ENCODE results near the gene GPR152. TPM values are rescaled to one million over a fixed set of nuclear protein-coding genes. Genes with fewer than 3 reads are reported as not detected.

GPR152 gene
- polyA plus RNA-seq, 3 donors = not detected

DNA sequence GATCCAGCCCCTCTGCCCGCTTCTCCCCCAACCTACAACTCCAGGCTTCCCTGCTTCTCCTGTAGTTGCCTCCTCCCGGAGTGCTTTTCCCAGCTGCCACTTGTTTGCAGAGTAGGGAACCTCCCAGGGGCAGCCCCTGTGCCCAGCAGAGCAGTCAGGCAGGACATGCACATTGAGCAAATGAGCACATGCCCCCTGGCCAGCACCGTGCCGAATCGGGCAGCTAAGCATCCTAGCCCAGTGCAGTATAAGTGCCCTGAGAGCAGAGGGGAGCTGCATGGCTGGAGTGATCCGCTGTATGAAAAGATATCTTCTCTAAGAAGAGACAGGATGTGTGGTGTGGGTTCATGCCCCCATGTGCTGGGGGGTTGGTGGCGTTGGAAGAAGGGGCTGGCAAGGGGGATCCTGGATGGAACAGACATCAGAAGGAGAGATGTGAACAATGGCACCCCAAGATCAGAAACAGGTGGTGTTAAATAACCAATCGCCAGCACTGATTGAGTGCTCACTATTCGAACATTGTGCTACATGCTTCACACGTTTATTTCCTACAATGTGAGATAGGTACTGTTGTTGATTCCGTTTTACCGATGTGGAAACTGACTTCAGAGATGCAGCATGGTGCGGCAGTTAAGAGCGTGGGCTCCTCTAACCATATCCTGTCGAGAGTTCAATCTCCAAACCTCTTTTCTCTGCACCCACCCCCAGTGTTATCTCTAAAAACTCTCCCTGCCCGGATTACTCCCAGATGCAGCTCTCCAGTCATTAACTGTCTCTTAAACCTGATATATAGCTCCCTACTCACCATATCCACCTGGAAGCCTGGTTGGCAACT is 31.5 kb upstream of the GPR152 start:
- peaks cover 0 to 7% (median 2%) of the 10 kb centered on the region in 7 donors for H3K9me3 Mint-ChIP-seq
- Histone ChIP-seq H3K9ac (ENCODE audit: insufficient read depth, low read length, poor library complexity, severe bottlenecking) (no peak overlapping the region), H3K27ac (ENCODE audit: low read depth in 1 of 2, low read length in 2 of 2) (peak overlapping the region in 1 of 2 donors; percentile 36), H3K4me2 (replicated peaks; ENCODE audit: extremely low read depth, low read length, poor library complexity, severe bottlenecking) (peak overlapping the region; percentile 62), H4K20me1 (ENCODE audit: insufficient read depth, low read length) (peaks cover 51% of the 10 kb centered on the region), H3K36me3 (replicated peaks in 1 of 2; ENCODE audit: control insufficient read depth in 1 of 2, insufficient read depth in 2 of 2, low read length in 2 of 2) (peaks cover 14 to 27% of the 10 kb centered on the region in 2 donors), H2AFZ (ENCODE audit: insufficient read depth, low read depth, low read length, poor library complexity, severe bottlenecking) (no peak overlapping the region), H3K27me3 (ENCODE audit: control insufficient read depth in 2 of 2, insufficient read depth in 2 of 2, low read length in 2 of 2) (no peaks in the 10 kb centered on the region), H3K4me3 (replicated peaks in 1 of 3; ENCODE audit: low read depth in 2 of 3, low read length in 3 of 3) (peak overlapping the region in 1 of 3 experiments; percentile 80), H3K9me3 (replicated peaks in 1 of 2; ENCODE audit: control insufficient read depth in 1 of 2, insufficient read depth in 1 of 2, low read length in 2 of 2) (no peaks in the 10 kb centered on the region), H3K4me1 (ENCODE audit: control insufficient read depth in 1 of 2, insufficient read depth in 2 of 2, low read length in 2 of 2) (peaks cover 44 to 48% of the 10 kb centered on the region in 2 donors), H3K79me2 (ENCODE audit: insufficient read depth, low read length) (peaks cover 40% of the 10 kb centered on the region)
- DNase-seq = no peak
- peaks cover 2 to 3% (median 2%) of the 10 kb centered on the region in 3 donors for H3K27me3 Mint-ChIP-seq (ENCODE audit: low read depth in 3 of 3)
- 88% methylated on average over 11 of the region's 16 CpGs for WGBS (ENCODE audit: insufficient coverage)
- peaks cover 31% of the 10 kb centered on the region in 2 donors for H3K36me3 Mint-ChIP-seq
- peak overlapping the region; percentile 88 for H3K4me3 Mint-ChIP-seq
- peak overlapping the region; percentile 59 to 91 (median 88) for H3K27ac Mint-ChIP-seq
- intact Hi-C loops (cut with micrococcal nuclease) = loop anchor here in 1 of 2 donors (1.0 kb wide), 1 partner anchor 22 kb away; no protein-coding TSS in a partner anchor
- H3K4me1 Mint-ChIP-seq = peaks cover 40% of the 10 kb centered on the region
- TF ChIP-seq CTCF (IDR thresholded peaks at IDR 0.05) = no peak

DNA sequence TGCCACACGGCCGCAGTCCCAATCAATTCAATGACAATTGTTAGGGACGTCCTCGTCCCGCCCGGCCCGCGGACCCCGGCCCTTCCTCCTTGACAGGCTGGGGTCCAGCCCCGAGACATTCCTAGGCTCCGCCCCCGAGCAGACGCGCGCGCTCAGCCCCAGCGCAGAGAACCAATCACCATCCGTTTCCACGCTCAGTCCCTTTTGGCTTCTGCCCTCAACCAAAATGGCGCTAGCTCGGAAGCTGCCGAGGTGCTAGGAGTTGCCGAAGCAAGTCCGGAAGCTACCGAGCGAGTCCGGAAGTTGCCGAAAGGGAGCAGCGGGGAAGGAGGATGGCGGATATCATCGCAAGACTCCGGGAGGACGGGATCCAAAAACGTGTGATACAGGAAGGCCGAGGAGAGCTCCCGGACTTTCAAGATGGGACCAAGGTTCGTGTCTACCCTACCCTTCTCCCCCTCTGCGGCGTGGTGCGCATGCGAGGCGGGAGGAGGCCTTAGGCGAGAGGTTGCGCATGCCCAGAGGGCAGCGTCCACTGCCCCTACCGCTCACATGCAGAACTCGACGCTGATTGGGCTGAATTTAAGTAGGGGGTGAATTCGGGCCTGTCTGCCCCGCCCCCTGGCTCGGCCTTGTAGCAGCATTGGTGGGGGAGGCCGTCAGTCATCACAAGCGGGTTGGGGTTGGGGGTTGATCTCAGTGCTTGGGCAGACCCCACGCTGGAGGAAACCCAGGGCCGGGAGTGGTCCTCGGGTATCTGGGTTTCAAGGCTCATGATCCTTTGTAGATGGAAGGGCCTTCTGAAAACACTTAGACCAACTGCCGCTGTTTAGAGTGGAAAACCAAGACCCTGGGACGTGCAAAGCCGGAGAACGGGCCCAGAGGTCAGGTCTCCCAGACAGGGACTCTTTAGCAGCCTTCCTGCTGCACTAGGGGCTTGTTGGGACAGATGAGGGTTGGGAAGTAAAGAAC is 30.6 kb upstream of the GPR152 start, which contains the start of gene AIP:
TSS of gene AIP (plus strand) at position 200 of the 972 bp plus-strand sequence. CDS start at position 333, 133 bp downstream.
- H2AFZ ChIP-seq (ENCODE audit: insufficient read depth, low read depth, low read length, poor library complexity, severe bottlenecking) = peak within 1 kb of the TSS; percentile 86
- Mint-ChIP-seq H3K27ac (peak within 1 kb of the TSS; percentile 94 to 99 (median 97)), H3K27me3 (ENCODE audit: low read depth in 3 of 3) (peaks cover 2 to 8% (median 2%) of the 10 kb centered on the region in 3 donors), H3K4me3 (peak within 1 kb of the TSS; percentile 88 to 94), H3K36me3 (peaks cover 21 to 22% of the 10 kb centered on the region in 2 donors), H3K4me1 (peaks cover 40% of the 10 kb centered on the region), H3K9me3 (peaks cover 0 to 7% (median 2%) of the 10 kb centered on the region in 7 donors)
- H3K4me2 ChIP-seq (replicated peaks; ENCODE audit: extremely low read depth, low read length, poor library complexity, severe bottlenecking) = peak within 1 kb of the TSS; percentile 62
- H3K27me3 ChIP-seq (ENCODE audit: control insufficient read depth in 2 of 2, insufficient read depth in 2 of 2, low read length in 2 of 2) = no peaks in the 10 kb centered on the region
- H3K4me1 ChIP-seq (ENCODE audit: control insufficient read depth in 1 of 2, insufficient read depth in 2 of 2, low read length in 2 of 2) = peaks cover 44 to 48% of the 10 kb centered on the region in 2 donors
- 7% methylated on average over 49 of the region's 60 CpGs for WGBS (ENCODE audit: insufficient coverage)
- peak within 1 kb of the TSS; percentile 62 for H3K9ac ChIP-seq (ENCODE audit: insufficient read depth, low read length, poor library complexity, severe bottlenecking)
- no peak for TF ChIP-seq CTCF (IDR thresholded peaks at IDR 0.05)
- H3K27ac ChIP-seq (ENCODE audit: low read depth in 1 of 2, low read length in 2 of 2) = peak within 1 kb of the TSS; percentile 83 to 93
- peaks cover 7 to 19% of the 10 kb centered on the region in 2 donors for H3K36me3 ChIP-seq (replicated peaks in 1 of 2; ENCODE audit: control insufficient read depth in 1 of 2, insufficient read depth in 2 of 2, low read length in 2 of 2)
- H3K9me3 ChIP-seq (replicated peaks in 1 of 2; ENCODE audit: control insufficient read depth in 1 of 2, insufficient read depth in 1 of 2, low read length in 2 of 2) = no peaks in the 10 kb centered on the region
- intact Hi-C loops (cut with micrococcal nuclease) = loop anchor here in 1 of 2 donors (1.0 kb wide), 1 partner anchor 23 kb away; no protein-coding TSS in a partner anchor
- H3K4me3 ChIP-seq (replicated peaks in 1 of 3; ENCODE audit: low read depth in 2 of 3, low read length in 3 of 3) = peak within 1 kb of the TSS; percentile 28 to 80 (median 34)
- peaks cover 42% of the 10 kb centered on the region for H4K20me1 ChIP-seq (ENCODE audit: insufficient read depth, low read length)
- peak; percentile 98 for DNase-seq
- peaks cover 39% of the 10 kb centered on the region for H3K79me2 ChIP-seq (ENCODE audit: insufficient read depth, low read length)

All from CD14-positive monocyte (primary cell).